ENCODE measurements around the gene STRA6. TPM values are rescaled to one million over a fixed set of nuclear protein-coding genes. Genes with fewer than 3 reads are reported as not detected.

Gene STRA6
- total RNA-seq, 1 experiment from 2014 or later, result 8.4 TPM

DNA sequence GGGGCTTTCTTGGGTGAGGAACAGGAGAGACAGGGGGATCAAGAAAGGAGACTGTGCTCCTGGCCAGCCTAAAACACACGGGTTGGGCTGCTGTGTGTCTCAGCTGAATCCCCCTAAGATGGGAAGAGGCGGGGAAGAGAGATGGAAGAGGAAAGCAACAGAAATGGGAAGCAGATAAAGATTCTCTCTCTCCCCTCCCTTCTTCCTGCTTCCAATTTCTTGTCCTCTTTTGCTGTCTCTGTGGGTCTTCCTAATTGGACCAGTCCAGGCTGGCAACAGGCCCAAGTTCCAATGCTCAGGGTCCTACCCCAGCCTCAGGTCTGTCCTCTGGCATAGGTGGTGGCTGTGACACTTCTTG is 65.1 kb downstream of the STRA6 start:
- BruUV-seq (replicated peaks), result no TSS peak
- H3K4me3 Mint-ChIP-seq (ENCODE audit: low read depth, unreplicated experiment), result no peak overlapping the region
- H3K27ac Mint-ChIP-seq (ENCODE audit: unreplicated experiment), result no peak overlapping the region
- CTCF ChIA-PET, result interaction anchor here (0.6 to 1.3 kb wide), 3 partner anchors 79 to 190 kb away, joined by 3 to 4 read pairs (median 4); no protein-coding TSS in a partner anchor
- H3K36me3 Mint-ChIP-seq (ENCODE audit: insufficient read depth, unreplicated experiment), result peaks cover 6% of the 10 kb centered on the region
- TF ChIP-seq, protein P1, sequence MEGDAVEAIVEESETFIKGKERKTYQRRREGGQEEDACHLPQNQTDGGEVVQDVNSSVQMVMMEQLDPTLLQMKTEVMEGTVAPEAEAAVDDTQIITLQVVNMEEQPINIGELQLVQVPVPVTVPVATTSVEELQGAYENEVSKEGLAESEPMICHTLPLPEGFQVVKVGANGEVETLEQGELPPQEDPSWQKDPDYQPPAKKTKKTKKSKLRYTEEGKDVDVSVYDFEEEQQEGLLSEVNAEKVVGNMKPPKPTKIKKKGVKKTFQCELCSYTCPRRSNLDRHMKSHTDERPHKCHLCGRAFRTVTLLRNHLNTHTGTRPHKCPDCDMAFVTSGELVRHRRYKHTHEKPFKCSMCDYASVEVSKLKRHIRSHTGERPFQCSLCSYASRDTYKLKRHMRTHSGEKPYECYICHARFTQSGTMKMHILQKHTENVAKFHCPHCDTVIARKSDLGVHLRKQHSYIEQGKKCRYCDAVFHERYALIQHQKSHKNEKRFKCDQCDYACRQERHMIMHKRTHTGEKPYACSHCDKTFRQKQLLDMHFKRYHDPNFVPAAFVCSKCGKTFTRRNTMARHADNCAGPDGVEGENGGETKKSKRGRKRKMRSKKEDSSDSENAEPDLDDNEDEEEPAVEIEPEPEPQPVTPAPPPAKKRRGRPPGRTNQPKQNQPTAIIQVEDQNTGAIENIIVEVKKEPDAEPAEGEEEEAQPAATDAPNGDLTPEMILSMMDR (IDR thresholded peaks at IDR 0.05; ENCODE audit: unreplicated experiment), result no peak
- no peaks in the 10 kb centered on the region for H3K9me3 Mint-ChIP-seq (ENCODE audit: low read depth, unreplicated experiment)
- DNase-seq, result no peak
- H3K4me1 Mint-ChIP-seq (ENCODE audit: low read depth, unreplicated experiment), result no peaks in the 10 kb centered on the region
- intact Hi-C loops (cut with micrococcal nuclease; ENCODE audit: unreplicated experiment), result no loop called here
- H3K27me3 Mint-ChIP-seq (ENCODE audit: unreplicated experiment), result peaks cover 37% of the 10 kb centered on the region

DNA sequence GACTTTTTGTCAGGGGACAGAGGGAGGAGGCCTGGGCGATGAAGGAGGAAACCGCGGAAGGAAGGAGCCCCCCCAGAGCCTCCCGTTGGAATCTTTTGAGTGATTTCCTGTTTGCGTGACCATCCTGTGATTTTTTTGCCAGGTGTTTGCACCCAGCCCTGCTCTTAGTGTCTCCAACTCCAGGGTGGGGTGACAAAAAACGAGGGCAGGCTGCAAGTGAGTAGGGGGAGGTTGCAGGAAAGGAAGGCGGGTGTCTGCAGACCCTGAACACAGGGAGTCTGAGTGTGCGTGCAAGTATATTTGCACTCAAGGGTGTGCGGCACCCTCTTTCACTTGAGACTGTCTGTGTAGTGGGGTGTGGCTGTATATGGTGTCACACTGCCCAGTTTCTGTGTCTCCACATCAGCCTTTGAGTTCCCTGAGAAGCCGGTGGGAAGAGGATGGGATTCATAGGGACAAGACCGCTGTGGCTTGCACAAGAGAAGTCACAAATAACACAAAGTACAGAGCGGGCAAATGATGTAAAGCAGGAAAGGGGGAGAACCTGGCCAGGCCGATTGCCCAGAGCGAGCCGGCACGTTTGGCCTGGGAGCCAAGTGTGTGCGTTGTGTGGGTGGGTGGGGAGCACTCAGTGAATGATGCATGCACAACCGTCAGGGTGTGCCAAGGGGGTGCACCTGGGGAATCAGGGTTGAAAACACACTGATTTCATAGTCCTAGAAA is 65.6 kb downstream of the STRA6 start:
- Mint-ChIP-seq H3K27ac (ENCODE audit: unreplicated experiment) (no peak overlapping the region), H3K4me1 (ENCODE audit: low read depth, unreplicated experiment) (no peaks in the 10 kb centered on the region), H3K27me3 (ENCODE audit: unreplicated experiment) (peaks cover 42% of the 10 kb centered on the region), H3K36me3 (ENCODE audit: insufficient read depth, unreplicated experiment) (peaks cover 6% of the 10 kb centered on the region), H3K9me3 (ENCODE audit: low read depth, unreplicated experiment) (no peaks in the 10 kb centered on the region), H3K4me3 (ENCODE audit: low read depth, unreplicated experiment) (peak overlapping the region; percentile 77)
- CTCF ChIA-PET, result no interaction called here
- intact Hi-C loops (cut with micrococcal nuclease; ENCODE audit: unreplicated experiment), result no loop called here
- TF ChIP-seq, protein P1 (IDR thresholded peaks at IDR 0.05; ENCODE audit: unreplicated experiment), result no peak
- no TSS peak for BruUV-seq (replicated peaks)
- DNase-seq, result no peak

DNA sequence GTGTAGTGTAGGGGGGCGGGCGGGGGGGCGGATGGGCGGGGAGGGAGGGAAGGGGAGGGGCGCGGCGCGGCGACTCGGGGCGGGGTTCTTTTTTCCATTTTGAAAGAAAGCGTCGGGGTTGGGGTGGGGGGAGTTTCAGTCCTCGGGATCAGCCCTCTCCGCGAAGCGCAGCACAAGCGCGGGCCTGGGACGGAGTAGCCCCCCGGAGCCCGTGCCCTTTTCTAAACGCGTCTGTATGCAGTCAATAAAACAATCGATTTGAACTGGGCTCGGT is 66.1 kb downstream of the STRA6 start:
- H3K36me3 Mint-ChIP-seq (ENCODE audit: insufficient read depth, unreplicated experiment), result peaks cover 6% of the 10 kb centered on the region
- CTCF ChIA-PET, result interaction anchor here (1.2 kb wide), 1 partner anchor 184 kb away, joined by 3 read pairs; no protein-coding TSS in a partner anchor
- intact Hi-C loops (cut with micrococcal nuclease; ENCODE audit: unreplicated experiment), result no loop called here
- BruUV-seq (replicated peaks), result no TSS peak
- no peak for DNase-seq
- H3K4me1 Mint-ChIP-seq (ENCODE audit: low read depth, unreplicated experiment), result no peaks in the 10 kb centered on the region
- TF ChIP-seq, protein P1 (IDR thresholded peaks at IDR 0.05; ENCODE audit: unreplicated experiment), result no peak
- H3K27me3 Mint-ChIP-seq (ENCODE audit: unreplicated experiment), result peaks cover 47% of the 10 kb centered on the region
- H3K4me3 Mint-ChIP-seq (ENCODE audit: low read depth, unreplicated experiment), result peak overlapping the region; percentile 77
- H3K27ac Mint-ChIP-seq (ENCODE audit: unreplicated experiment), result no peak overlapping the region
- H3K9me3 Mint-ChIP-seq (ENCODE audit: low read depth, unreplicated experiment), result no peaks in the 10 kb centered on the region

DNA sequence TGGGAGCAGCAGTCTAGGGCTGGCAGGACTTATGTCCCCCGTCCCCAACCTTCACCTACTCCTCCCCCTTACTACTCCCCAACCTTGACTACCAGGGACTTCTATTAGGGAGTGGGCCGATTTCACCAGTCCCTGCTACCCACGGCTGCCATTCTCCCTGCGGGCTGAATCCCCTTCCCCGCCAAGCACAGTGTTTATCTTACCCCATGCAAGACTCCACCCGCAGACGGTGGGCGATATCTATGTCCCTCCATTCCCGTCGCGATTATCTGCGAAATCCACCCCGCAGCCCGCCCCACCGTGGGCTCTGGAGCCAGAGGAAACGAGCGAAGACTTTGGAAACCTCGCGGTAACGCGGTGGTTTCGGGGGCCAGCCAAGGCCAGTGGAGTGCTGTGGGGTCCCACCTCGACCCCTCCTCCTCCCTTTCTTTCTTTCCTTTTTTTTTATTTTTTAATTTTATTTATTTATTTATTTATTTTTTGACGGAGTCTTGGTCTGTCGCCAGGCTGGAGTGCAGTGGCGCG is 67.5 kb downstream of the STRA6 start:
- TF ChIP-seq, protein P1 (IDR thresholded peaks at IDR 0.05; ENCODE audit: unreplicated experiment), result no peak
- Mint-ChIP-seq H3K4me3 (ENCODE audit: low read depth, unreplicated experiment) (peak overlapping the region; percentile 11), H3K9me3 (ENCODE audit: low read depth, unreplicated experiment) (no peaks in the 10 kb centered on the region), H3K27me3 (ENCODE audit: unreplicated experiment) (peaks cover 61% of the 10 kb centered on the region), H3K4me1 (ENCODE audit: low read depth, unreplicated experiment) (no peaks in the 10 kb centered on the region), H3K27ac (ENCODE audit: unreplicated experiment) (no peak overlapping the region), H3K36me3 (ENCODE audit: insufficient read depth, unreplicated experiment) (peaks cover 6% of the 10 kb centered on the region)
- CTCF ChIA-PET, result interaction anchor here (0.6 to 1.2 kb wide), 3 partner anchors 105 to 172 kb away, joined by 3 to 8 read pairs (median 3); no protein-coding TSS in a partner anchor
- no TSS peak for BruUV-seq (replicated peaks)
- intact Hi-C loops (cut with micrococcal nuclease; ENCODE audit: unreplicated experiment), result no loop called here
- DNase-seq, result no peak
